Measurements from ENCODE around the gene SMIM10L1. TPM values are rescaled to one million over a fixed set of nuclear protein-coding genes. Genes with fewer than 3 reads are reported as not detected.

The SMIM10L1 gene
- polyA plus RNA-seq, 1 experiment = 3.2 TPM

DNA sequence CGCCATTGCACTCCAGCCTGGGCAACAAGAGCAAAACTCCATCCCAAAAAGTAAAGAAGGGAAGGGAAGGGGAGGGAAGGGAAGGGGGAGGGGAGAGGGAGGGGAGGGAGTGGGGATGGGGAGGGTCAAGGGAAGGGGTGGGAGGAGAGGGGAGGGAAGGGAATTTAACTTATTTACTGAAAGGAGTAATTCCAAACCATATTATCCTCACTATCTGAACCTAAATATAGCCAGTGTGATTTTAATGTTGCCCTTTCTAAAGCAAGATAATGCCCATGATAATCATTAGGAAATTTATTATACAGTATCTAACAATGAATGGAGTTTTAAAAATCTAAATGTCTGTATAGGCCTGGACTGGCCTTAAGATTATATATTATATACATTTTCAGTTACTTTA, 7.3 kb downstream of the SMIM10L1 start:
- TF ChIP-seq, protein P1, sequence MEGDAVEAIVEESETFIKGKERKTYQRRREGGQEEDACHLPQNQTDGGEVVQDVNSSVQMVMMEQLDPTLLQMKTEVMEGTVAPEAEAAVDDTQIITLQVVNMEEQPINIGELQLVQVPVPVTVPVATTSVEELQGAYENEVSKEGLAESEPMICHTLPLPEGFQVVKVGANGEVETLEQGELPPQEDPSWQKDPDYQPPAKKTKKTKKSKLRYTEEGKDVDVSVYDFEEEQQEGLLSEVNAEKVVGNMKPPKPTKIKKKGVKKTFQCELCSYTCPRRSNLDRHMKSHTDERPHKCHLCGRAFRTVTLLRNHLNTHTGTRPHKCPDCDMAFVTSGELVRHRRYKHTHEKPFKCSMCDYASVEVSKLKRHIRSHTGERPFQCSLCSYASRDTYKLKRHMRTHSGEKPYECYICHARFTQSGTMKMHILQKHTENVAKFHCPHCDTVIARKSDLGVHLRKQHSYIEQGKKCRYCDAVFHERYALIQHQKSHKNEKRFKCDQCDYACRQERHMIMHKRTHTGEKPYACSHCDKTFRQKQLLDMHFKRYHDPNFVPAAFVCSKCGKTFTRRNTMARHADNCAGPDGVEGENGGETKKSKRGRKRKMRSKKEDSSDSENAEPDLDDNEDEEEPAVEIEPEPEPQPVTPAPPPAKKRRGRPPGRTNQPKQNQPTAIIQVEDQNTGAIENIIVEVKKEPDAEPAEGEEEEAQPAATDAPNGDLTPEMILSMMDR (IDR thresholded peaks at IDR 0.05; ENCODE audit: insufficient read depth, low read depth, low read length) = no peak
- no peaks in the 10 kb centered on the region for H3K36me3 ChIP-seq (ENCODE audit: control insufficient read depth, insufficient read depth, low read length)
- ChIA-PET POLR2A (no interaction called here), CTCF (no interaction called here)
- no peak for DNase-seq (ENCODE audit: low read depth)
- no peaks in the 10 kb centered on the region for H3K27me3 ChIP-seq (ENCODE audit: control insufficient read depth, insufficient read depth, low read length)
- no peak overlapping the region for H3K4me3 ChIP-seq (ENCODE audit: low read depth, low read length)

DNA sequence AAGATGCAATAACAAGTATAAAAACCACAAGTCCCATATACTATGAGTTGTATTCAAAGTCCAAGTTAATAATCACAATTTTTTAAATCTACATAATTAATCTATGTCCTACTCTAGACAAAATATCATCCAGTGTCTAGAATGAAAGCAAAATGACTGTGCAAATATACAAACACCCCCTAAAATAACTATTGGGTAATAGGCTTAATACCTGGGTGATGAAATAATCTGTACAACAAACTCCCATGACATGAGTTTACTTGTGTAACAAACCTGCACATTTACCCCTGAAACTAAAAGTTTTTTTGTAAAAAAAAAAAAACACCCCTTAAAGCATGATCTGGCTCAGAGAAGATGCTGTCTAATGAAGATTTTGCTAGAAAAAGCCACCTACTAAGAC, 11.5 kb downstream of the SMIM10L1 start:
- Histone ChIP-seq H3K36me3 (ENCODE audit: control insufficient read depth, insufficient read depth, low read length) (no peaks in the 10 kb centered on the region), H3K4me3 (ENCODE audit: low read depth, low read length) (no peak overlapping the region), H3K27me3 (ENCODE audit: control insufficient read depth, insufficient read depth, low read length) (no peaks in the 10 kb centered on the region)
- CTCF ChIA-PET = no interaction called here
- DNase-seq (ENCODE audit: low read depth) = no peak
- POLR2A ChIA-PET = no interaction called here
- TF ChIP-seq, protein P1 (IDR thresholded peaks at IDR 0.05; ENCODE audit: insufficient read depth, low read depth, low read length) = no peak

DNA sequence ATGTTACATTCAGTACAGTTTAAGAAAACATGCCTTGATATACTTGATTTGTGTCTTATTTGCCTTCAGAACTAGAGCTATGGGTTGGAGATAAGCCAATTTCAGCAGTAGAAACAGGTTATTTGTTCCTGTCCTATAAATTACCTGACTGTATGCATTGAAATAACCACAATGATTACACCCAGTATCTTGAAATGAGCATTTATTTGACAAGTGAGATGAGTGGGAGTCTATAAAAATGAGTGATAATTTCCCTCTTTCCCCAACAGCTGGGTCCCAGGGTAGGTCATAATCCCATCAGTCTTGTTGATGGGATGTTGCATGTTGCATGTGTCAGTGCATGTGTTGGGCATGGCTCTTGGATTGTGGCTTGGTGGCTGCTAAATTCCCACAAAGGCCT, 12.0 kb downstream of the SMIM10L1 start:
- CTCF ChIA-PET = interaction anchor here (1.0 to 1.9 kb wide), 2 partner anchors 17 to 412 kb away, joined by 3 to 5 read pairs; no protein-coding TSS in a partner anchor
- no peaks in the 10 kb centered on the region for H3K27me3 ChIP-seq (ENCODE audit: control insufficient read depth, insufficient read depth, low read length)
- DNase-seq (ENCODE audit: low read depth) = no peak
- TF ChIP-seq, protein P1 (IDR thresholded peaks at IDR 0.05; ENCODE audit: insufficient read depth, low read depth, low read length) = no peak
- no peaks in the 10 kb centered on the region for H3K36me3 ChIP-seq (ENCODE audit: control insufficient read depth, insufficient read depth, low read length)
- H3K4me3 ChIP-seq (ENCODE audit: low read depth, low read length) = no peak overlapping the region
- POLR2A ChIA-PET = no interaction called here

DNA sequence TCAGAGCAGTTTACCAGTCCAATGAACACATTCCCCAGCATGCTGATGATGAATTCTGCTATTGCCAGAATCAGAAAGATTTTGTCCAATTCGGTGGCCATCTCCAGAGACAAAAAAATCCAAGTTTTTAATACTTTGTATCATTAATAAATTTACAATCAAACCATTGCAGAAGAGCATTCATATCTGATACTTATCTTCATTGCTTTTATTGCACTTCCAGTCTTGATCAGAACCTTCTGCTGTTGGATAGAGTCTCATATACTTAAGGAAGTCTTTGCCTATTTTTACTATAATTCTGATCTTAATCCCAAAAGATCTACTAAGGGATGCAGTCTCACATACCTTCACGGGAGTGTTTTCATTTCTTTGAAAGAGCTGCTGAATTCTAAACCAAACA, 15.8 kb downstream of the SMIM10L1 start, which contains the start of gene TAS2R42:
Gene TAS2R42, minus strand, starts transcription at position 101 of the 400 bp plus-strand sequence. Its CDS starts 0 bp downstream, at position 101.
- CTCF ChIA-PET = no interaction called here

DNA sequence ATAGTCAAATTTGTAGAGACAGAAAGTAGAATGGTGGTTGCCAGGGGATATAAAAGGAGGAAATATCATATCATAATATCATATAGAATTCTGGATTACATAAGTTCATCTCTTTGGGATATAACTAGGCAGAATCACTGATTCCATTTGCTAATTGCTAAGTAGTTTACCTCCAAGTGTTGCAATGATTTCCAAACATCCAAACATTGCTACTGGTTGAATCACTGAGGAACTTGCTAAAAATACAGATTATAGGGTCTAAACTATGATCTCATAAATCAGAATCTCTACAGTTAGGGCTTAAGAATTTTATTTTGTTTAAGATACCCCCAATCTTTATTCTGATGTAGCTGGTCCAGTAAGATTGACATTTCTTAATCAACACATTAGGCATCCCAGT, 31.8 kb downstream of the SMIM10L1 start:
- Histone ChIP-seq H3K36me3 (ENCODE audit: control insufficient read depth, insufficient read depth, low read length) (no peaks in the 10 kb centered on the region), H3K27me3 (ENCODE audit: control insufficient read depth, insufficient read depth, low read length) (no peaks in the 10 kb centered on the region), H3K4me3 (ENCODE audit: low read depth, low read length) (no peak overlapping the region)
- TF ChIP-seq, protein P1 (IDR thresholded peaks at IDR 0.05; ENCODE audit: insufficient read depth, low read depth, low read length) = no peak
- CTCF ChIA-PET = interaction anchor here (0.6 kb wide), 1 partner anchor 436 kb away, joined by 3 read pairs; no protein-coding TSS in a partner anchor
- POLR2A ChIA-PET = no interaction called here
- no peak for DNase-seq (ENCODE audit: low read depth)

More for the DNA sequence above, 15.8 kb downstream of the SMIM10L1 start, which contains the start of gene TAS2R42:
- POLR2A ChIA-PET = no interaction called here
- H3K27me3 ChIP-seq (ENCODE audit: control insufficient read depth, insufficient read depth, low read length) = no peaks in the 10 kb centered on the region
- DNase-seq (ENCODE audit: low read depth) = no peak
- TF ChIP-seq, protein P1 (IDR thresholded peaks at IDR 0.05; ENCODE audit: insufficient read depth, low read depth, low read length) = no peak
- no peak within 1 kb of the TSS for H3K4me3 ChIP-seq (ENCODE audit: low read depth, low read length)
- no peaks in the 10 kb centered on the region for H3K36me3 ChIP-seq (ENCODE audit: control insufficient read depth, insufficient read depth, low read length)
